K562 (cell line): ENCODE measurements around the gene MEIS2. TPM values are rescaled to one million over a fixed set of nuclear protein-coding genes. Genes with fewer than 3 reads are reported as not detected.
A peak's percentile ranks its signal among the peaks of the same experiment; 100 is the strongest.

ENCODE experiments used
- ATAC-seq: fragments of 200-7000 bp; cut with Tn5 transposase; 3 replicates; pipeline ENCODE4 v1.9.1; 2020; ENCODE audit warnings: moderate library complexity
- BruUV-seq: library from RNA; stranded (reverse); fragments of 400-500 nt; replicated peaks from 2 replicates; lab custom pipeline; 2021; lab: Mats Ljungman, UMichigan
- CTCF ChIA-PET: fragments of 300-600 bp; formaldehyde crosslinking; extraction: SDS; loops from one replicate; lab custom pipeline; 2021; ENCODE audit warnings: low intra/inter-chr PET ratio; lab: Yijun Ruan, JAX
- POLR2A ChIA-PET: fragments of 300-600, 350-650 bp; sonication (Branson Sonifier 250); formaldehyde crosslinking; extraction: SDS; loops from one replicate; lab custom pipeline; 2021; ENCODE audit warnings: antibody characterized with exemption, inconsistent platforms; lab: Yijun Ruan, JAX
- DNase-seq, 4 experiments: peaks; one replicate each; pipeline versions ENCODE4 v3.0.0 to v3.0.0-alpha.2; 2011 to 2018; ENCODE audit warnings: low spot score in 3 of 4, mixed read lengths in 3 of 4; ENCODE audit errors: extremely low read depth in 1 of 4
- FAIRE-seq: peaks from 2 replicates; lab custom pipeline; 2011; peaks lifted over from hg19 to GRCh38; lab: Jason Lieb, UNC
- H2AFZ ChIP-seq: 2 replicates; pipeline ENCODE4 v1.6.0; 2011; ENCODE audit warnings: low read depth, low read length, control low read depth, inconsistent platforms
- H3K27ac ChIP-seq: fragments of 200-600 bp; 3 replicates; pipeline ENCODE4 v1.8.0; 2011; ENCODE audit warnings: low read depth, mild to moderate bottlenecking, control low read depth, inconsistent platforms, low read length, moderate library complexity, mixed read lengths; ENCODE audit errors: extremely low read depth
- H3K27me3 ChIP-seq, 2 experiments: fragments of 300-600 bp in 1 of 2; 2 replicates in 1 of 2; 3 replicates in 1 of 2; pipeline versions ENCODE4 v1.6.0 to v1.8.0; 2011; ENCODE audit warnings: inconsistent platforms in 2 of 2, low read length in 2 of 2, mild to moderate bottlenecking in 1 of 2, mixed read lengths in 1 of 2, moderate library complexity in 1 of 2; ENCODE audit not compliant: control insufficient read depth in 2 of 2, insufficient read depth in 2 of 2
- H3K36me3 ChIP-seq: fragments of 300-600 bp; 3 replicates; pipeline ENCODE4 v1.8.0; 2011; ENCODE audit warnings: mild to moderate bottlenecking, low read length, inconsistent platforms; ENCODE audit not compliant: control insufficient read depth, insufficient read depth
- H3K4me1 ChIP-seq, 2 experiments: fragments of 200-600 bp in 1 of 2; replicated peaks in 1 of 2; 2 replicates in 1 of 2; 3 replicates in 1 of 2; pipeline versions ENCODE4 v1.5.1 to v1.8.0; 2011; ENCODE audit warnings: inconsistent platforms in 2 of 2, low read length in 2 of 2, mild to moderate bottlenecking in 1 of 2, mixed read lengths in 1 of 2, moderate library complexity in 1 of 2; ENCODE audit not compliant: control insufficient read depth in 2 of 2, insufficient read depth in 2 of 2
- H3K4me2 ChIP-seq: 2 replicates; pipeline ENCODE4 v1.6.1; 2011; ENCODE audit warnings: low read length, control low read depth, inconsistent platforms, mixed read lengths; ENCODE audit not compliant: insufficient read depth
- H3K4me3 ChIP-seq: fragments of 200-600 bp; sonication (generic), shearing (Covaris generic); 2 replicates; pipeline ENCODE4 v1.5.1; 2016; ENCODE audit warnings: control low read depth, inconsistent platforms
- H3K79me2 ChIP-seq: fragments of 200-600 bp; 3 replicates; pipeline ENCODE4 v1.8.0; 2011; ENCODE audit warnings: low read length, inconsistent platforms; ENCODE audit not compliant: control insufficient read depth, insufficient read depth
- H3K9ac ChIP-seq, 2 experiments: 2 replicates each; pipeline versions ENCODE4 v1.6.0 to v1.6.1; 2011; ENCODE audit warnings: low read depth in 2 of 2, low read length in 2 of 2, control low read depth in 1 of 2, inconsistent platforms in 1 of 2, mild to moderate bottlenecking in 1 of 2, mixed read lengths in 1 of 2; ENCODE audit not compliant: insufficient read depth in 1 of 2
- H3K9me1 ChIP-seq: one replicate; pipeline ENCODE4 v1.6.0; 2011; ENCODE audit warnings: inconsistent platforms, mild to moderate bottlenecking, low read length, moderate library complexity; ENCODE audit not compliant: control insufficient read depth, insufficient read depth
- H3K9me3 ChIP-seq: replicated peaks from 2 replicates; pipeline ENCODE4 v1.5.1; 2011; ENCODE audit warnings: low read depth, low read length, inconsistent platforms; ENCODE audit not compliant: control insufficient read depth, insufficient read depth
- H4K20me1 ChIP-seq: replicated peaks from 2 replicates; pipeline ENCODE4 v1.6.1; 2011; ENCODE audit warnings: low read length, inconsistent platforms, mixed read lengths; ENCODE audit not compliant: control insufficient read depth, insufficient read depth
- BCLAF1 ChIP-seq, 2 experiments: fragments of 450-650 bp in 1 of 2; IDR thresholded peaks; 2 replicates each; pipeline ENCODE4 v1.6.1; 2011 to 2017; ENCODE audit warnings: low read depth in 2 of 2, antibody characterized with exemption in 1 of 2, borderline replicate concordance in 1 of 2, low read length in 1 of 2, mild to moderate bottlenecking in 1 of 2, mixed read lengths in 1 of 2; ENCODE audit not compliant: control insufficient read depth in 1 of 2
- BRCA1 ChIP-seq, 2 experiments: fragments of 450-650 bp in 1 of 2; sonication (generic) in 1 of 2; formaldehyde crosslinking in 1 of 2; IDR thresholded peaks; 2 replicates each; pipeline versions ENCODE4 v1.5.0 to v1.6.1; 2017 to 2020; ENCODE audit warnings: mild to moderate bottlenecking in 1 of 2, missing genetic modification reagents in 1 of 2
- NCOA1 ChIP-seq: fragments of 450-650 bp; IDR thresholded peaks from 2 replicates; pipeline ENCODE4 v1.6.1; 2016; ENCODE audit warnings: low read depth
- NFRKB ChIP-seq: fragments of 450-650 bp; IDR thresholded peaks from 2 replicates; pipeline ENCODE4 v1.6.1; 2016; ENCODE audit warnings: low read depth
- SIX5 ChIP-seq, 2 experiments: IDR thresholded peaks; 2 replicates each; pipeline ENCODE4 v1.6.1; 2011; ENCODE audit warnings: low read length in 2 of 2, borderline replicate concordance in 1 of 2, low read depth in 1 of 2, mild to moderate bottlenecking in 1 of 2, moderate library complexity in 1 of 2; ENCODE audit not compliant: insufficient read depth in 1 of 2
- ZNF124 ChIP-seq: sonication (generic); formaldehyde crosslinking; IDR thresholded peaks from 2 replicates; pipeline ENCODE4 v1.8.1; 2022; ENCODE audit warnings: missing genetic modification reagents
- ZNF395 ChIP-seq: fragments of 200-800 bp; sonication (Bioruptor generic); IDR thresholded peaks from 2 replicates; pipeline ENCODE4 v1.6.1; 2017; ENCODE audit warnings: missing genetic modification characterization, missing compliant biosample characterization
- WGBS: fragments of 100-300 bp; shearing (Covaris generic); methylation state at CpG from one replicate; pipeline ENCODE4 v1.1.6; 2016; ENCODE audit warnings: low coverage, mixed read lengths; ENCODE audit not compliant: insufficient coverage; ENCODE audit errors: missing lambda C conversion rate; 5-methylcytosine and 5-hydroxymethylcytosine counted together
- in situ Hi-C: fragments of 300-500 bp; cut with MboI; formaldehyde crosslinking; loops from 4 replicates; pipeline ENCODE4 v1.15.0; 2018; ENCODE audit warnings: inconsistent platforms, mixed read lengths
- intact Hi-C: fragments of 100-400 bp; cut with micrococcal nuclease; formaldehyde crosslinking; loops from 2 replicates; pipeline ENCODE4 v1.14.2; 2022
- polyA plus RNA-seq, 8 experiments: library from polyadenylated mRNA; depleted of rRNA in 4 of 8; stranded (reverse) in 5 of 8; unstranded in 3 of 8; fragments of >200 nt; fragmentation: Nextera tagmentation in 2 of 8; fragmentation: Illumina TruSeq in 1 of 8; extraction: Ambion mirVana in 2 of 8; extraction: Trizol in 1 of 8; gene quantifications; 2 replicates each; pipeline versions ENCODE4 v1.2.1 to v1.2.3, GENCODE V29; 2011 to 2014; ENCODE audit warnings: inconsistent platforms in 1 of 8, missing spikeins in 1 of 8
- total RNA-seq, 7 experiments: library from RNA; depleted of rRNA in 6 of 7; stranded (reverse); fragments of >200 nt in 6 of 7; fragmentation: Illumina TruSeq in 2 of 7; extraction: Trizol in 2 of 7; gene quantifications; 2 replicates each; pipeline versions ENCODE4 v1.2.1 to v1.2.3, GENCODE V29; 2011 to 2021; ENCODE audit warnings: low replicate concordance in 1 of 7
- TF ChIP-seq, protein P1 (sequence below), 3 experiments: IDR thresholded peaks in 2 of 3; conservative IDR thresholded peaks in 1 of 3; 2 replicates each; pipeline ENCODE4 v1.5.1; 2011 to 2012; ENCODE audit warnings: low read length in 3 of 3, mild to moderate bottlenecking in 3 of 3, control low read depth in 2 of 3, improper control_type of control experiment in 1 of 3, inconsistent platforms in 1 of 3, low read depth in 1 of 3, mixed read lengths in 1 of 3, moderate library complexity in 1 of 3; ENCODE audit not compliant: insufficient read depth in 2 of 3
- TF ChIP-seq, protein P2 (sequence below): sonication (generic); formaldehyde crosslinking; IDR thresholded peaks from 2 replicates; pipeline ENCODE4 v1.8.1; 2023; ENCODE audit warnings: missing genetic modification reagents, mild to moderate bottlenecking, borderline replicate concordance

The MEIS2 gene
- total and polyA plus RNA-seq, 9 of the 15 experiments (the other 6 are each of a cell fraction or from before 2014, with no cell fraction given): 7.5 to 64.2 (median 22.3) TPM

- H4K20me1 ChIP-seq: no peaks in the 10 kb centered on the region
- H2AFZ ChIP-seq: peak overlapping the region; percentile 36
- WGBS: 30% methylated on average over 5 of the region's 5 CpGs
- FAIRE-seq: no peak
- H3K9me1 ChIP-seq: no peaks in the 10 kb centered on the region
- intact Hi-C loops (no loop called here), in situ Hi-C loops (loop anchor here (25.0 kb wide), 2 partner anchors 613 to 1012 kb away; no protein-coding TSS in a partner anchor)
- no peak for ATAC-seq
- no peak overlapping the region for H3K4me2 ChIP-seq
- peaks cover 0 to 5% of the 10 kb centered on the region in 2 experiments; a peak in 2 of 5 replicates for H3K4me1 ChIP-seq
- peaks cover 0 to 4% of the 10 kb centered on the region in 2 experiments; a peak in 1 of 5 replicates for H3K27me3 ChIP-seq
- no peak overlapping the region for H3K9ac ChIP-seq
- DNase-seq: no peak
- no peaks in the 10 kb centered on the region for H3K79me2 ChIP-seq
- H3K36me3 ChIP-seq: no peaks in the 10 kb centered on the region
- H3K4me3 ChIP-seq: no peak overlapping the region
- BruUV-seq: no TSS peak
- CTCF ChIA-PET: interaction anchor here (0.6 kb wide), 1 partner anchor 14 kb away, joined by 3 read pairs; no protein-coding TSS in a partner anchor
- H3K27ac ChIP-seq: no peak overlapping the region
- H3K9me3 ChIP-seq: no peaks in the 10 kb centered on the region
- POLR2A ChIA-PET: no interaction called here
- TF ChIP-seq, protein P1, sequence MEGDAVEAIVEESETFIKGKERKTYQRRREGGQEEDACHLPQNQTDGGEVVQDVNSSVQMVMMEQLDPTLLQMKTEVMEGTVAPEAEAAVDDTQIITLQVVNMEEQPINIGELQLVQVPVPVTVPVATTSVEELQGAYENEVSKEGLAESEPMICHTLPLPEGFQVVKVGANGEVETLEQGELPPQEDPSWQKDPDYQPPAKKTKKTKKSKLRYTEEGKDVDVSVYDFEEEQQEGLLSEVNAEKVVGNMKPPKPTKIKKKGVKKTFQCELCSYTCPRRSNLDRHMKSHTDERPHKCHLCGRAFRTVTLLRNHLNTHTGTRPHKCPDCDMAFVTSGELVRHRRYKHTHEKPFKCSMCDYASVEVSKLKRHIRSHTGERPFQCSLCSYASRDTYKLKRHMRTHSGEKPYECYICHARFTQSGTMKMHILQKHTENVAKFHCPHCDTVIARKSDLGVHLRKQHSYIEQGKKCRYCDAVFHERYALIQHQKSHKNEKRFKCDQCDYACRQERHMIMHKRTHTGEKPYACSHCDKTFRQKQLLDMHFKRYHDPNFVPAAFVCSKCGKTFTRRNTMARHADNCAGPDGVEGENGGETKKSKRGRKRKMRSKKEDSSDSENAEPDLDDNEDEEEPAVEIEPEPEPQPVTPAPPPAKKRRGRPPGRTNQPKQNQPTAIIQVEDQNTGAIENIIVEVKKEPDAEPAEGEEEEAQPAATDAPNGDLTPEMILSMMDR (IDR thresholded peaks at IDR 0.05 in 2 of 3, conservative IDR thresholded peaks at IDR 0.05 in 1 of 3; ENCODE audit: insufficient read depth in 2 of 3, low read depth in 1 of 3, low read length in 3 of 3): no peak
- TF ChIP-seq ZNF124 (CRISPR knock-in tag) (no peak), NCOA1 (no peak), NFRKB (no peak), SIX5 (IDR thresholded peaks at IDR 0.05; ENCODE audit: borderline replicate concordance in 1 of 2, insufficient read depth in 1 of 2, low read depth in 1 of 2, low read length in 2 of 2) (no peak), ZNF395 (CRISPR knock-in tag) (no peak), BRCA1 (IDR thresholded peaks at IDR 0.05) (no peak), BRCA1 (CRISPR knock-in tag; IDR thresholded peaks at IDR 0.05) (no peak), BCLAF1 (IDR thresholded peaks at IDR 0.05; ENCODE audit: borderline replicate concordance in 1 of 2, control insufficient read depth in 1 of 2, low read depth in 2 of 2, low read length in 1 of 2) (no peak)
- TF ChIP-seq, protein P2, sequence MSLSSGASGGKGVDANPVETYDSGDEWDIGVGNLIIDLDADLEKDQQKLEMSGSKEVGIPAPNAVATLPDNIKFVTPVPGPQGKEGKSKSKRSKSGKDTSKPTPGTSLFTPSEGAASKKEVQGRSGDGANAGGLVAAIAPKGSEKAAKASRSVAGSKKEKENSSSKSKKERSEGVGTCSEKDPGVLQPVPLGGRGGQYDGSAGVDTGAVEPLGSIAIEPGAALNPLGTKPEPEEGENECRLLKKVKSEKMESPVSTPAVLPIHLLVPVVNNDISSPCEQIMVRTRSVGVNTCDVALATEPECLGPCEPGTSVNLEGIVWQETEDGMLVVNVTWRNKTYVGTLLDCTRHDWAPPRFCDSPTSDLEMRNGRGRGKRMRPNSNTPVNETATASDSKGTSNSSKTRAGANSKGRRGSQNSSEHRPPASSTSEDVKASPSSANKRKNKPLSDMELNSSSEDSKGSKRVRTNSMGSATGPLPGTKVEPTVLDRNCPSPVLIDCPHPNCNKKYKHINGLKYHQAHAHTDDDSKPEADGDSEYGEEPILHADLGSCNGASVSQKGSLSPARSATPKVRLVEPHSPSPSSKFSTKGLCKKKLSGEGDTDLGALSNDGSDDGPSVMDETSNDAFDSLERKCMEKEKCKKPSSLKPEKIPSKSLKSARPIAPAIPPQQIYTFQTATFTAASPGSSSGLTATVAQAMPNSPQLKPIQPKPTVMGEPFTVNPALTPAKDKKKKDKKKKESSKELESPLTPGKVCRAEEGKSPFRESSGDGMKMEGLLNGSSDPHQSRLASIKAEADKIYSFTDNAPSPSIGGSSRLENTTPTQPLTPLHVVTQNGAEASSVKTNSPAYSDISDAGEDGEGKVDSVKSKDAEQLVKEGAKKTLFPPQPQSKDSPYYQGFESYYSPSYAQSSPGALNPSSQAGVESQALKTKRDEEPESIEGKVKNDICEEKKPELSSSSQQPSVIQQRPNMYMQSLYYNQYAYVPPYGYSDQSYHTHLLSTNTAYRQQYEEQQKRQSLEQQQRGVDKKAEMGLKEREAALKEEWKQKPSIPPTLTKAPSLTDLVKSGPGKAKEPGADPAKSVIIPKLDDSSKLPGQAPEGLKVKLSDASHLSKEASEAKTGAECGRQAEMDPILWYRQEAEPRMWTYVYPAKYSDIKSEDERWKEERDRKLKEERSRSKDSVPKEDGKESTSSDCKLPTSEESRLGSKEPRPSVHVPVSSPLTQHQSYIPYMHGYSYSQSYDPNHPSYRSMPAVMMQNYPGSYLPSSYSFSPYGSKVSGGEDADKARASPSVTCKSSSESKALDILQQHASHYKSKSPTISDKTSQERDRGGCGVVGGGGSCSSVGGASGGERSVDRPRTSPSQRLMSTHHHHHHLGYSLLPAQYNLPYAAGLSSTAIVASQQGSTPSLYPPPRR: no peak
These were observed 225.4 kb downstream of the MEIS2 start for GRCh38 chr15:36874930-36875329.
